PC-3 (cell line): ENCODE results near the gene SLK.

Experiments
- EZH2 ChIP-seq: fragments of 300-600 bp; sonication (generic); IDR thresholded peaks from one replicate; pipeline ENCODE4 v1.6.1; 2017; ENCODE audit warnings: antibody characterized with exemption, mild to moderate bottlenecking, low read length; ENCODE audit not compliant: unreplicated experiment
- TF ChIP-seq, protein P1 (sequence below): fragments of 300-600 bp; sonication (generic); conservative IDR thresholded peaks from 2 replicates; pipeline ENCODE4 v1.5.1; 2017; ENCODE audit warnings: antibody characterized with exemption, low read depth, mild to moderate bottlenecking, low read length

DNA sequence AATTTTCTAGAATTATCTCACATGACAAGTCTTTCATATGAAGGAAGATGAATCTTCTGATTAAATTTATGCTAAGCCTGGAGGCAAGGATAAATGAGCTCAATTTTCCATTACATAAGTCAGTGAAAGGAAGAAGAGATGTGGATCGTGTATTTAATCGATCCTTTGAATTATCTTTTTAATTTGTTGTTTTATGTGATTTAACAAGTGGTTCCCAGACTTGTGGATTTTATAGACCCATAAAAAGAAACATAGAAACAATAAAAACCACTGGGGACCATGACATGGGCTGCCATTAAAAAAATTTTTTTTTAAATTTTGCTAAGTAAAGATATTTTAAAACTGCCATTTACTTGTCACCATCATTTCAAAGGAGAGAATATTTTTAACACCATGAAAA lies 45.0 kb downstream of the SLK start:
- no peak for TF ChIP-seq EZH2
- TF ChIP-seq, protein P1, sequence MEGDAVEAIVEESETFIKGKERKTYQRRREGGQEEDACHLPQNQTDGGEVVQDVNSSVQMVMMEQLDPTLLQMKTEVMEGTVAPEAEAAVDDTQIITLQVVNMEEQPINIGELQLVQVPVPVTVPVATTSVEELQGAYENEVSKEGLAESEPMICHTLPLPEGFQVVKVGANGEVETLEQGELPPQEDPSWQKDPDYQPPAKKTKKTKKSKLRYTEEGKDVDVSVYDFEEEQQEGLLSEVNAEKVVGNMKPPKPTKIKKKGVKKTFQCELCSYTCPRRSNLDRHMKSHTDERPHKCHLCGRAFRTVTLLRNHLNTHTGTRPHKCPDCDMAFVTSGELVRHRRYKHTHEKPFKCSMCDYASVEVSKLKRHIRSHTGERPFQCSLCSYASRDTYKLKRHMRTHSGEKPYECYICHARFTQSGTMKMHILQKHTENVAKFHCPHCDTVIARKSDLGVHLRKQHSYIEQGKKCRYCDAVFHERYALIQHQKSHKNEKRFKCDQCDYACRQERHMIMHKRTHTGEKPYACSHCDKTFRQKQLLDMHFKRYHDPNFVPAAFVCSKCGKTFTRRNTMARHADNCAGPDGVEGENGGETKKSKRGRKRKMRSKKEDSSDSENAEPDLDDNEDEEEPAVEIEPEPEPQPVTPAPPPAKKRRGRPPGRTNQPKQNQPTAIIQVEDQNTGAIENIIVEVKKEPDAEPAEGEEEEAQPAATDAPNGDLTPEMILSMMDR = no peak
